Kasumi-1 (cell line): Measurements from ENCODE around the gene HNRNPA1L2.
"Not testable (repeated sequence)": the region's sequence is repeated elsewhere in the genome, so short reads cannot be mapped to it uniquely, and the experiment has no call there.

Experiments used
- DNase-seq, 2 experiments: peaks; one replicate each; lab custom pipeline; 2025; lab: John Stamatoyannopoulos, UW

The HNRNPA1L2 gene

DNA sequence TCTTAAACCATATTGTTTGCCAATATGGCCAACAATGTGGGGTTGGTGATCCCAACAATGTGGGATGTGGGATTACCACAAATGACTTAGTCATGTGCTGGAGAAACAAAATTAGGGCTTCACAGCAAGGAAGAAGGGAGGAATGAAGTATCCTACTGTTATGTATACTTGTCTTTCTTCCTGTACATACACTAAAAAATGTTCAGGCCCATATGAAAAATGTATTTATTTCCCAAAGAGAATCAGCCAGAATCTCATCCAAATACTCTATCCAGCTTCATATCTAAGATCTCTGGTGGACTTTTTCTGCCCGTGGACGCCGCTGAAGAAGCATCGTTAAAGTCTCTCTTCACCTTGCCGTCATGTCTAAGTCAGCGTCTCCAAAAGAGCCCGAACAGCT is at the start of gene HNRNPA1L2:
TSS of gene HNRNPA1L2 (plus strand) at position 301 of the 400 bp plus-strand sequence. CDS start at position 363, 62 bp downstream.
- DNase-seq, result no peak

- DNase-seq, result not testable (repeated sequence)
These were observed 49.1 kb upstream of the HNRNPA1L2 start for GRCh38 chr13:52593175-52593574.

DNA sequence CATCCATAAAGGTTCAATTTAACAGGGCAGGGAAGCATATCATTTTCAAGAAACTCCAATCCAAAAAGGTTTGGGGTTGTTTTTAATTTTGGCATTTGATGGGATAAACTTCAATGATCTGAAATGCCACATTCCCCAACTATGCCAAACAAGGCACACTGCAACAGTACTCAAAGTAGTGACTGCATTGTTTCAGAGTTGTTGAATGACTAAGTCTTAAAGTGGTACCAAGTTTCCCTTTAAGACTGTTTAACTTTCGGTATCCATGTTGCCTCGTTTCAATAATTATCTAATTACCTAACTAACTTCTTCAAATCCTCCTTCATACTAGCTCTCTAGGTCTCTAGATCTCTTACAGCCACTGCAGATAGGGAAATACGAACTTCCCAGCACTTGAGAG is 48.4 kb upstream of the HNRNPA1L2 start:
- not testable (repeated sequence) for DNase-seq

GRCh38 chr13:52594295-52594694 is 47.9 kb upstream of the HNRNPA1L2 start:
- DNase-seq, result not testable (repeated sequence)

DNA sequence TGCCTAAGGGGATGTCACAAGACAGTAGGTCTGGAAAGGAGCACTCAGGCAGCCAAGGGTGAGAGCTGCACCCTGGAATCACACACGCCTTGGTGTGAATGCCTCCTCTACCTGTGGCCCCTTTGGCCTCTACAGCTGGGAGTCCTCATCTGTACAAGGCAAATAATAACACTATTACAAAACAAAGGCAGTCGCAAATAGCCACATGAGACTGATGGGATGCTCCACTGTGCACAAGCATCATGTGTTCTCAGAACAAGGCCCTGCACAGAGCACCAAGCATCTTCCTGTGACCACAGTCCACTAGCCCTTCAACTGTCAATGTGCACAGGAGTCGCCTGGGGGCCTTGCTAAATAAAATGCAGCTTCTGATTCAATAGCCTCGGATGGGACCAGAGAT is 44.6 kb upstream of the HNRNPA1L2 start:
- no peak for DNase-seq

- peak in 1 of 2 experiments; percentile 11 for DNase-seq
These were observed 43.0 kb upstream of the HNRNPA1L2 start for GRCh38 chr13:52599037-52599847.

DNA sequence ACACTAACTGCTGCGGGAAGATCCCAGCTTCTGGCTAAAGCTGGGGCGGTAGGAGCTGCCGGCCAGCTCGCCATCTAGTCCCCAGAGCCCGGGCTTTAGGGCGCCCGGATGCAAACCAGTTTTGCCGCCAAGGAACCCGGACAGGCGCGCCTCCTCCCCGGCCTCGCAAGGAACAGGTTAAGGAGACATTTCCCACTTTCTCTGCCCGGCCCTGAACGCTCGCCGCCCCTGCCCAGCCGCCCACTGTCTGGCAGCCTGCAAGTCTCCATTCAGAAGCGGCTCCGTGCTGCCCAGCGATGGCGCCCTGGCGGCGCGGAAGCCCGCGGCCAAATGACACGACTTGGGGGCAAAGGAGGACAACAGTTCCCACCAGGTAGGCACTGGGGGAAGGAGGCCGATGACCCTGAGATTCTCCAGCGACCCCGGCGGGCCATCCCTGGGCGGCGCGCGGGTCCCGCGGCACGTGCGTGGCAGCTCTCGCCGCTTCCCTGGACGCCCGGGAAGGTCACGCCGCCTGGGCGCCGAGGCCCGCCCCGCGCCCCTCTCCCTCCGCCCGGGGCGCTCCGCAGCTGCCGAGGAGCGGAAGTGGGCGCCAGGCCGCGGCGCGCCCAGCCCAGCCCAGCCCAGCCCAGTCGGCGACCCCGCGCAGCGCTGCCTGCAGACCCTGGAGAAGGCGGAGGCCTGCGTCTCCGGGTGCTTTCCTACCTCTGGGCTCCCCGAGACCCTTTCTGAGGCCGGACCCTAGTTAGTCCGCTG is 42.2 kb upstream of the HNRNPA1L2 start:
- DNase-seq, result no peak

DNA sequence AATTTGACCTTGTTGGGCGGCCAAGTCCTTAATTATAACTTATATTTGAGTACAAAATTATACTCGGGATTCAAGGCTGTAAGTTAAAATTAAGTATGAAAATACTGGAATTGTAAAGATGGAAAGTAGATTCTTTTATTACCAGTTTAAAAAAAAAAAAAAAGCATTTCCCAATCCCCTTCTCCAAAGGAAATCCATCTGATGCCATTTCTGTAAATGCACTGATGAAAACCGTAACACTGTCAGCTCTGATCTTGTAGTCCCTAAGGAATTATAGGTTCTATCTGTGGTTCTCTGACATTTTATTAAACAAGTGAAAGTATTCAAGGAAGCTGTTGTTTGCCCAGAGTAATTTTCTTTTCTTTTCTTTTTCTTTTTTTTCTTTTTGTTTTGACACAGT is 41.6 kb upstream of the HNRNPA1L2 start:
- no peak for DNase-seq

DNA sequence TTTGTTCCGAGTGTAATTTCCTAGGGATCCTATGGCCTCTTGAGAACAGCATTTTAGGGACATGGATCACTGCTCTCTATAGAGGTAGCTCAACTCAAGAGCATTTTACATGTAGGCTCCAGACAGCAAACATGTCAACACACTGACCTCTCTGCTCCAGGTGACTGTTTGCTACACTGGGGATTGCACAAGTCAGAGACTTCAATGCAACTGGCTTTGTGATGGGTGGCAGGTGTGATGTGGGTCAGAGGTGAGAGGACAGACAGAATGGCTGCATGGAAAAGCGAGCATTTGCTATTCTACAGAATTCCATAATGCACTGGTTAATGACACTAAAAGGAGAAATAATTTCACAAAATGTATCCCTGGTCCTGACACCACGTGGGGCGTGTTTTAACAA is 38.9 kb upstream of the HNRNPA1L2 start:
- not testable (repeated sequence) for DNase-seq

GRCh38 chr13:52606126-52606525 is 36.1 kb upstream of the HNRNPA1L2 start:
- DNase-seq, result not testable (repeated sequence)

GRCh38 chr13:52606795-52607194 is 35.4 kb upstream of the HNRNPA1L2 start:
- DNase-seq, result not testable (repeated sequence)

- peak in 1 of 2 experiments; percentile 8 for DNase-seq
These were observed 34.0 kb upstream of the HNRNPA1L2 start for GRCh38 chr13:52608184-52608583.

DNA sequence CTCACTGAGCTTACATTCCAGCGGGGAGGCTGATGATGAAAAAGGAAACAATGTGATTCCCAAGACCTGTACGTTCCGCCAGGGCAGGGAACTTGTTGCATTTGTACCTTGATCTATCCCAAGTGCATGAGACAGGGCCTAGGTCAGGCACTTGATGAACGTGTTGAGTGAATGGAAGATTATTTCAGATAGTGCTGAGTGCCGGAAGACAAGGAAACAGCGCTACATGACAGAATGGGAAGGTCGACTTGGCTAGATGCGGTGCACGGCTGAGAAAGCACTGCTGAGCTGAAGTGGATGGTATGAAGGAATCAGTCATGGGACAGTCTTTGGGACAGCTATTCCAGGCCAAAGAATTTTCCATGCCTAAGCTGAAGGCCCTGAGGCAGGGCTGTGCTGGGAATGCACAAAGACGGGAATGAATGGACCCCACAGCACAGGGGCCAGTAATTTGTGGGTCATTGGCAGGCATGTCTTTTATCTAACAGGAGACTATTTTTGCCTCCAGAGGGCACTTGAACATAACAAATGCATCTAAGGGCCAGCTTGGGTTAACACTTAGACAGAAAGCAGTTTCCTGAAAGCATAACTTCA is 33.1 kb upstream of the HNRNPA1L2 start:
- DNase-seq, result peak; percentile 50 to 68

DNA sequence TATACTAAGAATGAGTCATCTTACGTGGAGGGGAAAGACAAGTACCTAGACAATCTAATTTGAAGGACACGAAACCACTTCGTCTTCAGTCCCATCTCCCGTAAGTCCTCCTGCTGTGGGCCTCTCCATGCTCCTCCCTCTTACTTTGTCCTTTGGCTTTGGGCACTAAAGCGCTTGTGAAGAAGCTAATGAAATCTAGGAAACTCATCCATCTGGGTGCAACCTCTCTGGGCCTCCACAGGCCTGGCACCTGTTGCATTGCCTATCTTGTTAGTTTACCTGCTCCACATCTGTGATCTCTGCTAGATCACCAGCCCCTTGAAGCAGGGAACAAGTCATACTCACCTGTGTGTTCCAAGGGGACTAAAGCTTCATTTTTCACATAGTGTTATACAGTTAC is 32.1 kb upstream of the HNRNPA1L2 start:
- not testable (repeated sequence) for DNase-seq

GRCh38 chr13:52615134-52615801 is 27.0 kb upstream of the HNRNPA1L2 start:
- no peak for DNase-seq

- peak; percentile 29 to 36 for DNase-seq
These were observed 26.4 kb upstream of the HNRNPA1L2 start for GRCh38 chr13:52615812-52616211.

- peak; percentile 95 to 97 for DNase-seq
These were observed 24.9 kb upstream of the HNRNPA1L2 start for GRCh38 chr13:52617070-52618060.

GRCh38 chr13:52631083-52631690 is 11.0 kb upstream of the HNRNPA1L2 start:
- DNase-seq, result not testable (repeated sequence)

DNA sequence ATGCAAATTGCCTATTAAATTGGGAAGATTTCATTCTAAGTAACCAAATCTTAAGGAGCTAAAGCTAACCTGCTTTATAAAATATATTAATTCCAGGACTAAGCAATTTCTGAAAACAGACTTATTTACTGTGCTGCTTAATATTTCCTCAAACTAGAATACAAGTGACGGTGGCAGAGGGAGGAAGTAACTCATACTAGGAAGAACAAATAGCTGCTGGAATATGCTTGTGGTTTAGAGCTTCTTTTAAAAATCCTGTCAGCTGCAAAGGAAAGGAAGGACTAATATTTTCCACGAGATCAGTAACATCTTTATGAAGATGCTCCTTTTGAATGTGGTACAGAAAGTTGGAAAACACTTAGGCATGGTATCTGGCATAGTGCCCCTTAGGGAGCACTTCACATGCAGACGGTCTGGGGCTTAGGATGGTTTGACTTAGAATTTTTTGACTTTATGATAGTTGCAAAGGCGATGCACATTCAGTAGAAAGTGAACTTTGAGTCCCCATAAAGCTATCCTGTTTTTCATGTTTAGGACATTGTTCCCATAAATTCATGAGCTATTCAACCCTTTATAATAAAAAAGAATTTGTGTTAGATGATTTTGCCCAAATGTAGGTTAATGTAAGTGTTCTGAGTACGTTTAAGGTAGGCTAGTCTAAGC is 3.4 kb upstream of the HNRNPA1L2 start:
- DNase-seq, result peak; percentile 41 to 46

DNA sequence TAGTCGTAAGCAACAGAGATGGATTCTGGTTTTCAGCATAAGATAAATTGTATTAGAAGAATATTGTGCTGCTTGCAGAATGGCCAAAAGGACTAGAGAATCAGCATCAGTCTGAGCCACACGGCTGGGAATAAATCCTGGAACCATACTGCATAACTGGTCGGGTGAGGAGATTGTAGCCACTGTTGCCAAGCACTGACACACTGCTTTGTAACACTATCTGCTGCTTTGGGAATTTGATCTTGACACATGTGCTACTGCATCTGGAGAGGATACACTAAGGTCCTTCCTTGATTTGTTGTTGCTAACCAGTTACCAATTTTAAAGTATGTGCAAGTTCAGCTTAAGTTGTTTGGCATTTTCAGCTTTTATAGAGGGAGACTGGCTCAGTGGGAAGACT is 1.9 kb downstream of the HNRNPA1L2 start:
- DNase-seq, result no peak
